Measurements from ENCODE around the gene ATXN1.

DNA sequence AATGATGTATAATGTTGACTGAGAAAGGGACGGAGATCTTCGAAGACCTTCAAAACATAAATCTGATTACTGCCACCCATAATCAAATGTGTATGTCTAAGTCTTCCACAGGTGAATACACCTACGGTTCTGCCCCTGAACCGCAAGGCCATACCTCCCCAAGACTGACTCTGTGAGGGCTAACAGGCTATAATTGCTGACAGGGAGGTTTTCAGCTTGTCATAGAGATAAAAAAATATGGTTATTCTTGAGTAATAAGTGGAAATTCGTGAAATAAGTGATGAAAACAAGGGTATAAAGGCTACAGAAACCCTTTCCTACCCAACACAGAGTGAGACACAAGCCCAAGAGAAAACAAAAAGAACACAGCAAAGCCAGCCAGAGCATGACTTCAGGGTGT lies 188.9 kb downstream of the ATXN1 start:
- TF ChIP-seq, protein P1, sequence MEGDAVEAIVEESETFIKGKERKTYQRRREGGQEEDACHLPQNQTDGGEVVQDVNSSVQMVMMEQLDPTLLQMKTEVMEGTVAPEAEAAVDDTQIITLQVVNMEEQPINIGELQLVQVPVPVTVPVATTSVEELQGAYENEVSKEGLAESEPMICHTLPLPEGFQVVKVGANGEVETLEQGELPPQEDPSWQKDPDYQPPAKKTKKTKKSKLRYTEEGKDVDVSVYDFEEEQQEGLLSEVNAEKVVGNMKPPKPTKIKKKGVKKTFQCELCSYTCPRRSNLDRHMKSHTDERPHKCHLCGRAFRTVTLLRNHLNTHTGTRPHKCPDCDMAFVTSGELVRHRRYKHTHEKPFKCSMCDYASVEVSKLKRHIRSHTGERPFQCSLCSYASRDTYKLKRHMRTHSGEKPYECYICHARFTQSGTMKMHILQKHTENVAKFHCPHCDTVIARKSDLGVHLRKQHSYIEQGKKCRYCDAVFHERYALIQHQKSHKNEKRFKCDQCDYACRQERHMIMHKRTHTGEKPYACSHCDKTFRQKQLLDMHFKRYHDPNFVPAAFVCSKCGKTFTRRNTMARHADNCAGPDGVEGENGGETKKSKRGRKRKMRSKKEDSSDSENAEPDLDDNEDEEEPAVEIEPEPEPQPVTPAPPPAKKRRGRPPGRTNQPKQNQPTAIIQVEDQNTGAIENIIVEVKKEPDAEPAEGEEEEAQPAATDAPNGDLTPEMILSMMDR (IDR thresholded peaks at IDR 0.05) = no peak
- TF ChIP-seq POLR2A (IDR thresholded peaks at IDR 0.05) = no peak

All from testis (tissue), 2 donors.